Naive thymus-derived CD8-positive, alpha-beta T cell (primary cell): ENCODE data around the gene TWIST1. TPM values are rescaled to one million over a fixed set of nuclear protein-coding genes. Genes with fewer than 3 reads are reported as not detected.

ENCODE experiments used
- ATAC-seq, 2 donors: fragments of 150-1000 bp; cut with Tn5 transposase in 1 of 2; sonication (Bioruptor Pico), chemical (Tn5 transposase) in 1 of 2; 1 replicate in 1 of 2; 2 replicates in 1 of 2; pipeline ENCODE4 v1.10.0; 2021; ENCODE audit warnings: mild to moderate bottlenecking in 2 of 2, moderate library complexity in 2 of 2
- POLR2A ChIA-PET: fragments of 350-600 bp; sonication (Branson Sonifier 250); formaldehyde crosslinking; loops from one replicate; lab custom pipeline; 2021; ENCODE audit warnings: antibody characterized with exemption; lab: Charles Lee
- DNase-seq, 10 donors: peaks; one replicate each; pipeline versions ENCODE4 v3.0.0 to v3.0.0-alpha.2; 2020 to 2022
- H3K27ac Mint-ChIP-seq, 10 donors: one replicate each; pipeline ENCODE4 v1.8.0; 2020 to 2022; ENCODE audit warnings: mild to moderate bottlenecking in 10 of 10, mixed read lengths in 10 of 10, moderate library complexity in 4 of 10, inconsistent platforms in 1 of 10
- H3K27me3 Mint-ChIP-seq, 5 donors: one replicate each; pipeline ENCODE4 v1.8.0; 2021 to 2022; ENCODE audit warnings: mixed read lengths in 5 of 5
- H3K36me3 Mint-ChIP-seq, 3 donors: one replicate each; pipeline ENCODE4 v1.8.0; 2020 to 2022; ENCODE audit warnings: mixed read lengths in 3 of 3, mild to moderate bottlenecking in 2 of 3, inconsistent platforms in 1 of 3
- H3K4me1 Mint-ChIP-seq, 4 donors: one replicate each; pipeline ENCODE4 v1.8.0; 2021 to 2022; ENCODE audit warnings: mixed read lengths in 4 of 4
- H3K4me3 Mint-ChIP-seq, 10 donors: one replicate each; pipeline ENCODE4 v1.8.0; 2020 to 2022; ENCODE audit warnings: mild to moderate bottlenecking in 10 of 10, mixed read lengths in 10 of 10, moderate library complexity in 6 of 10, inconsistent platforms in 1 of 10
- H3K9me3 Mint-ChIP-seq, 9 donors: one replicate each; pipeline ENCODE4 v1.8.0; 2020 to 2022; ENCODE audit warnings: mixed read lengths in 9 of 9, mild to moderate bottlenecking in 3 of 9, inconsistent platforms in 1 of 9, moderate library complexity in 1 of 9
- polyA plus RNA-seq, 3 donors: library from polyadenylated mRNA; unstranded; fragments of 300-500 nt; fragmentation: Illumina TruSeq; gene quantifications; one replicate each; pipeline ENCODE4 v1.2.3, GENCODE V29; 2021
- total RNA-seq, 8 experiments: library from RNA in 2 of 8; stranded (reverse) in 2 of 8; gene quantifications; one replicate each; pipeline ENCODE4 v1.2.3 and lab custom pipeline; 2021 to 2026

The TWIST1 gene
- total and polyA plus RNA-seq, 5 experiments from 2014 or later, result not detected

GRCh38 chr7:19119870-19120486, 2.5 kb upstream of the TWIST1 start:
- Mint-ChIP-seq H3K27me3 (peaks cover 15 to 70% (median 40%) of the 10 kb centered on the region in 5 donors), H3K27ac (no peak overlapping the region), H3K4me1 (peaks cover 0 to 6% (median 2%) of the 10 kb centered on the region in 4 donors), H3K36me3 (peaks cover 0 to 9% (median 0%) of the 10 kb centered on the region in 3 donors), H3K4me3 (no peak overlapping the region), H3K9me3 (peaks cover 0 to 12% (median 4%) of the 10 kb centered on the region in 9 donors)
- DNase-seq, result no peak
- no peak for ATAC-seq
- POLR2A ChIA-PET, result no interaction called here

GRCh38 chr7:19119372-19119771, 1.9 kb upstream of the TWIST1 start:
- no peak overlapping the region for H3K4me3 Mint-ChIP-seq
- peaks cover 0 to 12% (median 3%) of the 10 kb centered on the region in 9 donors for H3K9me3 Mint-ChIP-seq
- POLR2A ChIA-PET, result no interaction called here
- peaks cover 0 to 9% (median 0%) of the 10 kb centered on the region in 3 donors for H3K36me3 Mint-ChIP-seq
- no peak for ATAC-seq
- peaks cover 16 to 76% (median 43%) of the 10 kb centered on the region in 5 donors for H3K27me3 Mint-ChIP-seq
- no peak overlapping the region for H3K27ac Mint-ChIP-seq
- H3K4me1 Mint-ChIP-seq, result peaks cover 0 to 6% (median 2%) of the 10 kb centered on the region in 4 donors
- no peak for DNase-seq

DNA sequence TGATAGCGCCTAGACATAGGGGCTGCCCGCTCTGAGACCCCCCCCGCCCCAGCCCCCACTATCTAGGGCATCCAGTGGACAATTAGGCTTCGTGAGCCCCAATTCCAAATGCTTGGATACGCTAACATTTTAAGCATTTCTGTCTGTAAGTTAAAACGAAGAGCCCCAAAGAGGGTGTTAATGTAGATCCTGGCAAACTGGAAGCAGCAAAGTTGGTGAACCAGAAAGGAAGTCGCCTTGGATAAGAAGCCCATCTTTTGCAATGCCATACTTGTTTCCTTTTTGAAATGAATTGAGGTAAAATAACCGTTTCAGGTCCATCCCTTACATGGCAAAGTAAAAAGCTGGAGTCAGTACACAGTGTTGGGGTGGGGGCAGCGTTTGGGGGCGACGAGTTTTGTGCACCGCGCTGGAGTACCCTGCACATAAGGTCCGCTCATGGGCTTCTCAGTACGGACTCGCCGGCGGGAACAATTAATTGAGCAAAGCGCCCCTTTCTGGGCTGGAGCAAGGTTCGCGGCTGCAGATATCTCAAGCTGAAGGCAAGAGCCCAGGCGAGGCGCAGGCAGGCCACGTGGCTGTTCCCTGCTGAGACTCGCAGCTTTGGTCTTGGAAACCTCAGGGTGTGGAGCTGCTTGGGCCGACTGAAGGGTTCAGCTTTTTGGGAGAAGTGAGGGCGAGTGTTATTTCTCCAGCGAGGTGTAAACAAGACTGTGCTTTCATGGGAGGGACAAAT, 1.4 kb upstream of the TWIST1 start:
- Mint-ChIP-seq H3K4me3 (peak overlapping the region in 2 of 10 donors; percentile 23 to 41), H3K9me3 (peaks cover 0 to 14% (median 3%) of the 10 kb centered on the region in 9 donors), H3K36me3 (peaks cover 0 to 9% (median 0%) of the 10 kb centered on the region in 3 donors), H3K27me3 (peaks cover 18 to 80% (median 46%) of the 10 kb centered on the region in 5 donors), H3K27ac (no peak overlapping the region), H3K4me1 (peaks cover 0 to 6% (median 2%) of the 10 kb centered on the region in 4 donors)
- DNase-seq (no peak), ATAC-seq (no peak)
- POLR2A ChIA-PET, result no interaction called here

- POLR2A ChIA-PET, result no interaction called here
- H3K27me3 Mint-ChIP-seq, result peaks cover 20 to 80% (median 46%) of the 10 kb centered on the region in 5 donors
- no peak overlapping the region for H3K27ac Mint-ChIP-seq
- H3K36me3 Mint-ChIP-seq, result peaks cover 0 to 8% (median 0%) of the 10 kb centered on the region in 3 donors
- H3K4me3 Mint-ChIP-seq, result peak overlapping the region in 2 of 10 donors; percentile 41 to 58
- H3K9me3 Mint-ChIP-seq, result peaks cover 0 to 15% (median 3%) of the 10 kb centered on the region in 9 donors
- peaks cover 0 to 6% (median 2%) of the 10 kb centered on the region in 4 donors for H3K4me1 Mint-ChIP-seq
- DNase-seq (no peak), ATAC-seq (no peak)
Observed at GRCh38 chr7:19117870-19118608, 603 bp upstream of the TWIST1 start.

- ATAC-seq, result no peak
- Mint-ChIP-seq H3K4me1 (peaks cover 0 to 10% (median 2%) of the 10 kb centered on the region in 4 donors), H3K4me3 (peak overlapping the region in 7 of 10 donors; percentile 19 to 68 (median 36)), H3K9me3 (peaks cover 0 to 13% (median 4%) of the 10 kb centered on the region in 9 donors), H3K36me3 (peaks cover 0 to 8% (median 0%) of the 10 kb centered on the region in 3 donors), H3K27me3 (peaks cover 24 to 80% (median 60%) of the 10 kb centered on the region in 5 donors), H3K27ac (no peak overlapping the region)
- POLR2A ChIA-PET, result no interaction called here
- no peak for DNase-seq
Observed at GRCh38 chr7:19116121-19117090, 1.0 kb downstream of the TWIST1 start.

DNA sequence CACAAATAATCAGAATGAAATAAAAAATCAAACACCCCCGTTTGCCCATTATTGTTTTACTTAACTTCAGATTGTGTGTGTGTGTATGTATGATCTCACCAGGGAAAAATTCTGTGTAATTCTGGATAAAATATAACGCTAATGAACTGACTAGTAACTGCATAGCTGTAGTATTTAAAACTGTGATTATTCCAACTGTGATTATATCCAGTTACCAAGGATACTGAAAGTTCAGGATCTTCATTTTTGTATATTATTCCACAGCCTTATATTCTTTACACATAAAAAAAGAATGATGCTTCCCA, 2.9 kb downstream of the TWIST1 start:
- peaks cover 0 to 14% (median 0%) of the 10 kb centered on the region in 3 donors for H3K36me3 Mint-ChIP-seq
- peaks cover 30 to 80% (median 64%) of the 10 kb centered on the region in 5 donors for H3K27me3 Mint-ChIP-seq
- peaks cover 0 to 10% (median 2%) of the 10 kb centered on the region in 4 donors for H3K4me1 Mint-ChIP-seq
- DNase-seq (no peak), ATAC-seq (no peak)
- peaks cover 0 to 15% (median 2%) of the 10 kb centered on the region in 9 donors for H3K9me3 Mint-ChIP-seq
- POLR2A ChIA-PET, result no interaction called here
- no peak overlapping the region for H3K4me3 Mint-ChIP-seq
- no peak overlapping the region for H3K27ac Mint-ChIP-seq

DNA sequence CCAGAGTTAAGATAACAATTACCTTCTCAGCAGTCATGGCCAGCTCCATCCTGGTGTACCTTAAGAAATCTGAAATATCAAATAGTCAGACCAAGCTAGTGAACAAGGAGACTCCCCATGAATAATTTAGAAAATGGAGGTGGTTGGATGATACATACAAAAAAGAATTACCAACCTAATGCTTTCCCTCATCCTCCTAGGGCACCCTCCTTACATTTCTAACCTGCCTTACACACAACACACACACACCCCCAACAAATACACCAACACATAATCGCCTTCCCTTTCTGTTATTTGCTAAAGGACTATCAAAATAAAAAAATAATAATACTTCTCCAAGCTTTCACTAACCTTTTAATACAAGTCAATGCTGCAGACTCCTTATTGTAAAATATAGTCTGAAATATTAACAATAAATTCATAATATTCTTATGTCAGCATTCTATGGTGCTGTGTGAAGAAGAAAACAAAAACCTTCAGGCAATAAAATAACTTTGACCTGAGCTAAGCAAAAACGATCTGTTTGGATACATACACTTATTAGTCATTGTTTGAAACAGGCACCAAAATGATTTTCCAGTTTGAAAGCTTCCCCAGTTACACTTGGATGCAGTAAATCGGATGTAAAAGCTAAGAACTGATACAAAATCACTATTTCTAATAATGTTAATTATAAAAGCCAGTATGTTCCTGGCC, 3.4 kb downstream of the TWIST1 start:
- POLR2A ChIA-PET, result no interaction called here
- ATAC-seq (no peak), DNase-seq (no peak)
- no peak overlapping the region for H3K4me3 Mint-ChIP-seq
- peaks cover 0 to 10% (median 2%) of the 10 kb centered on the region in 4 donors for H3K4me1 Mint-ChIP-seq
- H3K27me3 Mint-ChIP-seq, result peaks cover 33 to 80% (median 65%) of the 10 kb centered on the region in 5 donors
- peaks cover 0 to 15% (median 0%) of the 10 kb centered on the region in 3 donors for H3K36me3 Mint-ChIP-seq
- peaks cover 0 to 15% (median 7%) of the 10 kb centered on the region in 9 donors for H3K9me3 Mint-ChIP-seq
- H3K27ac Mint-ChIP-seq, result no peak overlapping the region

DNA sequence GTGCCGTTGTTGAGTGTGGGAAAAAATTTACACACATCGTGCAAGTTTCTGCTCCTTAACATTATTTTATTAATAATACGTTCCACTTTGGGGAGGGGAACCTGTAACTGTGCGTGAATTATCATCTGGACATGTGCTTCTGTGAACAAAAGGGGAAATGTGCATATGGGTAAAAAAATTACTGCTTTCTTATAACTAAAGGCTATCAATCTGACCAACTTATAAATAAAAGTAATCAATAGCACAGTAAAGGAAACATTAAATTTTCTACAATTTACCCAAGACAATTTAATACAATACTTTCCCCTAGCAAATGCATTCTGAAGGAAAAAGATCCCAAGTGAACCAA, 4.5 kb downstream of the TWIST1 start:
- Mint-ChIP-seq H3K4me3 (no peak overlapping the region), H3K27ac (no peak overlapping the region), H3K4me1 (peaks cover 0 to 11% (median 3%) of the 10 kb centered on the region in 4 donors), H3K9me3 (peaks cover 0 to 19% (median 10%) of the 10 kb centered on the region in 9 donors), H3K36me3 (peaks cover 0 to 19% (median 0%) of the 10 kb centered on the region in 3 donors), H3K27me3 (peaks cover 41 to 80% (median 66%) of the 10 kb centered on the region in 5 donors)
- ATAC-seq (no peak), DNase-seq (no peak)
- POLR2A ChIA-PET, result no interaction called here

DNA sequence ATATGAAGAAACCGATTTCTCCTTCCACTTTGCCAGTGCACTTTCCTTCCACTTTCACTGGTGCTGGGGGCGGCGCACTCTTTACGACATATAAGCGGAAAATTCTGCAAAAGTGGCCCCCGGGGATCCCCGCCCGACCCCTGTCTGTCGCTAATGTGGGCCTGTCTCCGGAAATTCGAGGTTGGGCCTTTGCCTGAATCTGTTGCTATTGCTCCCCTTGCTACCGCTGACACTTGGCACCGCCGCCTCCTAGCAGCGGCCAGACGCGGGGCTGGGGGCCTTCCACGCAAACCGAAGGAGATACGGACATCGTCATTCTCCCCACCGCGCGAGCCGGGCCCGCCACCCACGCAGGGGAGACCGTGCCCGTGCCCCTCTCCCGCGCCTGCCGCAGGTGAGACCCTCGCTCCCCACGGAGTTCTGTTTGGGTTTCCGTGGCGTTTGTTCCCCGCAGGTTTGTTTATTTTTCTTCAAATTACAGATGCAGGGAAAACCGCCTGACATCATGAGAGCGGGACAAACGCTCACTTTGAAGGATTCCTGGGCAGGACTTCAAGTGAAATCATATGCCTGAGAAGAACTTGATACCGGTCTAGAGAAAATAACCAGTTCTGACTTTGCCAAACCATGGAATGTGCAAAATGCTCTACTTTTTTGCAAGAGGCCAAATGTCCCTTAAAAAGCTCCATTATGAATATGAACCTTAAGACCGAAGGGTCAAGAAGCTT, 5.0 kb downstream of the TWIST1 start:
- no peak for ATAC-seq
- Mint-ChIP-seq H3K27me3 (peaks cover 47 to 84% (median 71%) of the 10 kb centered on the region in 5 donors), H3K9me3 (peaks cover 0 to 24% (median 10%) of the 10 kb centered on the region in 9 donors), H3K36me3 (peaks cover 0 to 19% (median 3%) of the 10 kb centered on the region in 3 donors), H3K27ac (no peak overlapping the region), H3K4me3 (no peak overlapping the region), H3K4me1 (peaks cover 2 to 16% (median 4%) of the 10 kb centered on the region in 4 donors)
- DNase-seq, result no peak
- POLR2A ChIA-PET, result no interaction called here

- ATAC-seq (no peak), DNase-seq (no peak)
- Mint-ChIP-seq H3K36me3 (peaks cover 0 to 19% (median 3%) of the 10 kb centered on the region in 3 donors), H3K27ac (no peak overlapping the region), H3K27me3 (peaks cover 48 to 92% (median 77%) of the 10 kb centered on the region in 5 donors), H3K9me3 (peaks cover 0 to 26% (median 10%) of the 10 kb centered on the region in 9 donors), H3K4me1 (peaks cover 2 to 20% (median 7%) of the 10 kb centered on the region in 4 donors), H3K4me3 (no peak overlapping the region)
- POLR2A ChIA-PET, result no interaction called here
Observed at GRCh38 chr7:19111474-19112273, 5.8 kb downstream of the TWIST1 start.
